HG03565 (cell line): ENCODE measurements around the gene SEPTIN2.
"Not testable (repeated sequence)": the region's sequence is repeated elsewhere in the genome, so short reads cannot be mapped to it uniquely, and the experiment has no call there.

Experiments used
- ATAC-seq: cut with Tn5 transposase; IDR thresholded peaks from one replicate; pipeline ENCODE4 v1.9.1; 2021; ENCODE audit warnings: mild to moderate bottlenecking, moderate library complexity; ENCODE audit not compliant: unreplicated experiment

Gene SEPTIN2

DNA sequence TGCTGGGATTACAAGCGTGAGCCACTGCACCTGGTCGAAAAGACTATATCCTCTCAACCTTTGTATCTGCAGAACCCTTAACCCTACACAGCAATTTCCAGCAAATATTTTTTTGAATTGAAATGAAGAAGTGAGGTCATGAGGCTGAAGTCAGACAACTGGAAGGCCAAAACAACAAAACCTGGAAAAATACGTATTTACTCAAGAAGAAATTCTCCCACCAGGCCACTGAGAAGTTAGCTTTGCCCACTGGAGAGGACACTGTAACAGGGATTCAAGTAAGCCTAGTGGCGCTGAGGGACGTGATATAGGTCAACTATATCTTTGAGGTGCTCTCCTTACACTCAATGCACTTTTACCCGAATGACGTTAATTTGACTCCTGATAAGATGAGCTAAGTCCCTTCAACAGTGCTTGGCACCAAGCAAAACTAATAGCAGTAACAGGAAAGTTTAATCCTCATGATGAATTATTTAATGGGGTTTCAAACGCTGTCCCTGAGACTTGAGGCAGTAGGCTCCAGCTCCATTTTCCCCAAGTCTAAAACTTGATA, 2.1 kb upstream of the SEPTIN2 start:
- no peak for ATAC-seq

DNA sequence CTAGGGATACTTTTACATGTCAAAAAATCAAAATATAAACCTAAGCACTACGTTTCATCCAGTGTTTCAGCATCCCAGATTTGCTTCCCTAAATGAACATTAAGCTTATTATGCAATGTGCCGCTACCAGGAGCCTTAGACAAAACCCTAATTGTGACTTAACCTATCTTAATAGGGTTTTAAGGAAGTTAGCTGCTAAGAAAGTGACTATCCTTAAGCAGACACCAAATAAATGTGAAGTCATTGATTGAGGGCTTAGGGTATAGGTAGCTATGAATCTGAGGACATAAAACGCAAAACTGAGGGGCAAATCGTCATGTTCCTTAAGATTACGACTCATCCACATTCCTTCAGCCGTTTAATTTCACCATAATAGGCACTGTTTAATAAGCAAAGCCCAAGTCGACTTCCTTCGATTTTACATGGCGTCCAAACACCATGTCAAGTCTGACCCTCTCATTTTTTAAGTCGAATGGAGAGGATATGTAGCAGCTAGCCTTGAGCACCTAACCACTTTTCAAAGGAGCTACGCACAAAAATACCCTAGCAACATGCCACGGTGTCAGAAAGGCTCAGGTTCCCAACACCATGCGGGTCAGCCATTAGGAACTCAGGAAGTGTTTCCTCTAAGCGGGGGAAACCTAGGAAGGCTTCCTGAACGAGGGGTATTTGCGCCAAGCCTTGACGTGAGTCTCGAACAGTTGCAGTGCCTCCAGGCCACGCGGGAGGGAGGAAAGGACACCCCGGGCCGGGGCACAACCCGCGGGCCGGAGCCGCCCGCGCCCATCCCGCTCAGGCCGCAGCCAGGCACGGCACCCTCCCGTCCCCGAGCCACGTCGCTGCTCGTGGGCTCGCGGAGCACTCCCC, 1.3 kb upstream of the SEPTIN2 start:
- ATAC-seq = no peak

DNA sequence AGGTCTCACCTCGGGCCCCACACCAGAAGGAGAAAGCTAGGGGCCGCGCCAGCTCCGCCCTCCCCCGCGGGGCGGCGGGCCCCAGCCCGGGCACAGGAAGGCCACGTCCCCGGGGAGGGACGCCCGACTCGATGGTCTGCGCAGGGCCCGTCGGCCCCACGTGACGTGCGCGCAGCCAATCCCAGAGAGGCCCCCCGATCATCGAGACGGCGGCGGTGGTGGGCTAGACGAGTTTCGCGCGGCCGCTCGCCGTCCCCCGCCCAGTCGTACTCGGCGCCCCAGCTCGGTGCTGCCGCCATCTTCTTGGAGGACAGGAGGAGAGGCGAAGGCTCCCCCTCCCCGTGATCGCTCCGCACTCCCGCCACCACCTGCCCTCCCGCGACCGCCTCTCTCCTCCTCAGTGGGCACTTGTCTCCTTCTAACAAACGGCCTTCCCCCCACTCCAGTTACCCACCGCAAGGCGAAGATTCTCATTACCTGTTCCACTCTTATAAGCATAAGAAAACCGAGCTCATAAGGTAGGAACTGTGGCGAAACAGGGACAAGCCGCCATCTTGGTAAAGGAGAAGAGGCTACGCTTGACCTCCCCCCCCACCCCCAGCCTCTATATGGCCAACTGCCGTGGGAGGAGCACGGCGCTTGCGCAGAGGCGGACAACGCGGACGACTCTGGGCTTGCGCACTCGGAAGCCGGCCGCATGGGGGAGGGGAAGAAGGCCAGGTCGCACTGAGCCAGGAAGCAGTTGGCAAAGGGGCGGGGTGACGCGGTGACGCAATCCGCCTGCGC, 439 bp upstream of the SEPTIN2 start, which contains the start of gene HDLBP:
HDLBP (minus strand) TSS at position 580 of the 786 bp plus-strand sequence. CDS start 48,803 bp downstream, outside the sequence.
- peak; percentile 45 for ATAC-seq

DNA sequence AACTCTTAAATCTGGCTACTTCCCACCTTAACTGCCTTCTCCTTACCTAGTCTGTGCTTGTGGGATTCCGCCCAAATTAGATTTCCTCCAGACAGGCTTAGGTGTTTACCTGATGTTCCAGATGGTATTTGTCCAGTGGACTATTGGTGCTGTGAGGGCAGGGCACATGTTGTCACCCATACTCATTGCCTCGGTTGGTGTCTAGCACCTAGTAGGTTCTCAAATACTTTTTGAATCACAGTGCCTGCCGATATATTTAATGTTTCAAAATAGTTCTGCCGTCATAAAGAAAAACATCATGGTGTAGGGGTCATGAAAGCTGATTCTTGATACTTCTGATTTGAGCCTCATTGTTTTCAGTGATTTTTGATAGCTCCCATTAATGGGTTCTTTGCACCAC, 1.1 kb downstream of the SEPTIN2 start:
- no peak for ATAC-seq

DNA sequence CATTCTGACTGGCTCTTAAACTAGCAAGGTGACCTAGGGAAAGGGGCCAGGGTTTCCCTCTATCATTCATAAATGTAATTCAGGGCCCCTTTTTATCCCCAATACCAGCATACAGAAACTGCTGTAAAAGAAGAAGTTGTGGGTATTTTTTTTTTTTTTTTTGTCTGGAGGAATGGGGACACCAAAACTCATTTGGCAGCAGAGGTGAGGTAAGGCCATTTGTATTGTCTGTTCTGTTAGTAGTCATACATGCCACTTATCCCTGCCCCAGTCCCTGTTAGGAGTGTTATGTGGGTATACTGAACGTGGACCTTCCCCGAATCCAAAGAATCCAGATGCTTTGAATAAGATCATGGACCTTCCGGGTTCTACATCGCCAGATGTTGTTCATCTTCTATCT, 1.7 kb downstream of the SEPTIN2 start:
- ATAC-seq = no peak

DNA sequence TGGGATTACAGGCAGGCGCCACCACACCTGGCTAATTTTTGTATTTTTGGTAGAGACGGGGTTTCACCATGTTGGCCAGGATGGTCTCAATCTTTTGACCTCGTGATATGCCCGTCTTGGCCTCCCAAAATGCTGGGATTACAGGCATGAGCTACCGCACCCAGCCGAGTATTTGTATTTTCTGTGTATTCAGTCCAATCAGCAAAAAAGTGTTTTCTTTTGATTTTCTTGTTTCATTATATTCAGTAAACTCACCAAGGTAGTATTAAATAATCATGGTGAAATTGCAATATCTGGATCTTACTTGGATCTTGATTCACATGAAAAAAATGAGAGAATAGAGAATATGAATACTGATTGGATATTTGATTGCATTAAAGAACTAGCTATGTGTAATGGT, 3.1 kb downstream of the SEPTIN2 start:
- ATAC-seq = not testable (repeated sequence)

DNA sequence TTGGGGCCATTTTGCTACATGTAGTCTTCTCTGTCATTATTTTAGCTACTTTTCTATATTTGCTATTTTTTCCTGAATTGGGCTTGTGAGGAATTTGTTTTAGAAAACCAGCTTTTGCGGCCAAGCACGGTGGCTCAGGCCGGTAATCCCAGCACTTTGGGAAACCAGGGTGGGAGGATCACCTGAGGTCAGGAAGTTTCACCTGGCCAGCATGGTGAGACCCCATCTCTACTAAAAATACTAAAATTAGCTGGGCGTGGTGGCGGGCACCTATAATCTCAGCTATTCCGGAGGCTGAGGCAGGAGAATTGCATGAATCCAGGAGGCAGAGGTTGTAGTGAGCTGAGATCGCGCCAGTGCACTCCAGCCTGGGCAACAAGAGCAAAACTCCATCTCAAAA, 4.7 kb downstream of the SEPTIN2 start:
- ATAC-seq = no peak

DNA sequence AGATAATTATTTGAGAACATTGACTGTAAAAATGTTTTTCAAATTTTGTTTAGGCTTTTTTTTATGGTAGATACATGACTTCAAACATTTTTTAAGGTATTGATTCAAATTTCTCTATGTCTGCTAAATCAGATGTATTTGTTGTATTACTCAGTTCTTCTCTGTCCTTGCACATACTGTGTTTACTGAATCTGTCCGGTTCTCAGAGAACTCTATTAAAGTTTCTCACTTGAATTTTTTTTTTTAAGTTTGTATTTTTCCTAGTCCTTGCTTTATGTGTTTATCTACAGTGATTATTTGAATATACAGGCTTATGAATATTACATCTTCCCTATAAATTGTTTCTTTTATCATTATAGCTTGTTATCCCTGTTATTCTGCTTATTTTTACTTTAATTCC, 5.3 kb downstream of the SEPTIN2 start:
- no peak for ATAC-seq

DNA sequence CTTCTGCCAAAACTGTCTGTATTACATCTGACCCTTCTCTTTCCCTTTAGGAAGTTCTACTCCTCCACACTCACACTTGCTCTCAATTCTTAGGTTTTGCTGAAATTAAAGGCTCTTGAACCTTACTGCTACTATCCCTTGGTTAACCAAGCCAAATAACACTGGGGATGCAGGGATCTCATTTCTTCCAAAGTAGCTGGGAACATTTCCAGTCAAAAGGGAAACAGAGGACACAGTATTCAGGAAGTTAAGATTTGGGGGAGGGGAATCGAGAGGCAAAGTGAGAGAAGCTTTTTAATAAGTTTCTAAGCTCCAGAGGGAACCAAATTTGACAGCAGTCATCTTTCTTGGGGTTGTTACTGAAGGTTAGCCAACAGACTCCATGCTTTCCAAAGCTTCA, 6.2 kb downstream of the SEPTIN2 start:
- ATAC-seq = no peak

DNA sequence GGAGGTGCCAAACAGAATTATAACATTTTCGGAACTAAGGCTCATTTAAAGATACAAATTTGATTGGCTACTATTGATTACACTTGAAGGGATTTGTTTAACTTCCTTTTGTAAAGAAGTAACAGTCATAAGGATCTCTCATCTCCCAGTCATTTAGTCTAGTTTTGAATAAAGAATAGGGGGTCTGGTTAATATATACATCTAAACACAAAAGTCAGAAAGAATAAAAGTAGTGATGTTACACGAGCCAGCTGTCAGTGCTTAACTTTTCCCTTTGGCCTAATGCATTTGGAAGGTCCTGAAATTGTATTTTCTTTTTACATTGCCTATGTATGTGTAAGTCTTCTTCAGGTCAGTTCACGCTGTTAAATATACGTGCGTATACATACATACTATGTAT, 8.1 kb downstream of the SEPTIN2 start:
- no peak for ATAC-seq

DNA sequence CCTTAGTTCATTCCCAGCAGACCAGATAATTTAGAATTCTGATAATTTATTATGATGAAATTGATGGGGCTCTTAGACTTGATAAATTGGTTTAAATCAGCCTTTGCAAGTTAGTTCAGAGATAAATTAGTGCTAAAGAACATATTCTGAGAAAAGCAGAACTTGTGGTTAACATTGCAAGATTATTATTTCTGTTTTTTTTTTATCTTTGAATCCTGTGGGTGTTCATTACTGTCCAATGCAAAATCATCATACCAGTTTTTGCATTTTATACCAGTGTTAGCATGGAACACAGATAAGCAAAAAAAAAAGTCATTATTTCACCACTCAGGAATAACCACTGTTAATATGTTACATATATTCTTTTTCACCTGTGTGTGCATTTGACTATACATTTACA, 9.1 kb downstream of the SEPTIN2 start:
- ATAC-seq = no peak

DNA sequence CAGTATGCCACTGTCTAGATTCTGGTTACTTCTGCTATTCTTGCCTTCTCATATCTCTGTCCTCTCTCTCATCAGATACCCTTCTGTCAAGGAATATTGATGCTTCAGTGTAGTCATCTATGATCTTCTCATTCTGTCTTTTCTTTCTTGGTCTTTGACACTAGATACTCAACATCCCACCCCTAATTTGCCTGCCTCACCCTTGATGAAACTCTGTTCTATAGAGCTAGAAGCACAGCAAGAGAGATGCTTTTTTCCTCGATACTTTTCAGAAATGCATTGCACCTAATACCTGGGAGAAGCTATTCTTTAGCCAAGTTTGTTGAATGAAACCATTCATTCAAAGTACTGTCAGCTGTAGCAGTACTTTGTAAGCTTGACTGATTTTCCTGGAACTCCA, 9.5 kb downstream of the SEPTIN2 start:
- ATAC-seq = no peak

DNA sequence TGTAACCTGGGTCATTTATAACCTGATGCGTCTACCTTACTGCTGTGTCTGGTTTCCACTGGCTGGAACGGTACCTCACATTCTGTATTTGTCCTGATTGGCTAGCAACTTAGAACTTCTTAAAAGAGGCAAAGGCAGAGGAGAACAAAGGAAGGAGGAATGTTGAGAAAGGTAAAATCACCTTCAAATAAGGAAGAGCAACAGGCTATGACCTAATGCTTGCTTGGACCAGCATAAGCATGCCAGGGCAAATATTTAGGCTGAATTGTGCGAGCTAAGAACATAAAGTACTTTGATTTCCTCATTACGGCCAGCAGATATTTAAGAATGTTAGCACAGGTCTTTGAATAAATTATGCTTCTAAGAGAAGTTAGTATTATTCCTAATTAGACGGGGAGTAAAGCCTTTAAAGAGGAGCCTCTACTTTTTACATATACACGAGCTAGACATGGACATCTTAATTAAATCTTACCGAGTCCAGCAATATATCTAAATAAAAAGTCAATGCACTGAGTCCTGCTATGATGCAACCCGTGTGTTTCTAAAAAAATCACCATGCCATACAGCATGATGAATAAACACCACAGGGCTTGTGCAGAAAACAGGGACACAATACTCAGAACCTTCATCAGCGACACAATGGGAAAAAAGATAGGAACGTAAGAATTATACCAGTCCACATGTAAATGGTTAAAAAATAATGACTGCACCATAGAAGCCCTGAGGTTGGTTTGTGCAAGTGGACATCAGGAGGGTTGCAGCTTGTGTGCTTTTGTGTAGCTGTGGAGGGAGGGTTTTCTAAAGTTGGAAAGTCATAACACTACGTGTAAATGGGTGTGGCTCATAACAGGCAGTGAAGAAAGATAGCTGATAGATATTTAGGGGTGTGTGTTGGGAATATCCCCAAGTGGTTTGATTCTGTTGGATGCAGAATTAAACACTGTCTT, 14.2 kb downstream of the SEPTIN2 start:
- no peak for ATAC-seq

DNA sequence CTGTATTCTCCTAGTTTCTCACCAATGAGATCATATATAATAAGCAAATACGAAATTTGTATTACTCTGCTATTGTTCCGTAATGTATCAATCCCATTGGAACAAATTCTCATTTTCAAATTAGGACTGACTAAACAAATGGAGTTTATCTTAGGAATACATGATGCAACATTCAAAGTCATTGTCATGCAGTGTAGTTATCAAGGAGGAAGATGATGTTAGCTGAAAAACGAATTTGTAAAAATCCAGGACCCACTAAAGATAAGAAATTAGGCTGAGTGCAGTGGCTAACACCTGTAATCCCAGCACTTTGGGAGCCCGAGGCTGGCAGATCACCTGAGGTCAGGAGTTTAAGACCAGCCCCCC, 14.9 kb downstream of the SEPTIN2 start:
- ATAC-seq = no peak

DNA sequence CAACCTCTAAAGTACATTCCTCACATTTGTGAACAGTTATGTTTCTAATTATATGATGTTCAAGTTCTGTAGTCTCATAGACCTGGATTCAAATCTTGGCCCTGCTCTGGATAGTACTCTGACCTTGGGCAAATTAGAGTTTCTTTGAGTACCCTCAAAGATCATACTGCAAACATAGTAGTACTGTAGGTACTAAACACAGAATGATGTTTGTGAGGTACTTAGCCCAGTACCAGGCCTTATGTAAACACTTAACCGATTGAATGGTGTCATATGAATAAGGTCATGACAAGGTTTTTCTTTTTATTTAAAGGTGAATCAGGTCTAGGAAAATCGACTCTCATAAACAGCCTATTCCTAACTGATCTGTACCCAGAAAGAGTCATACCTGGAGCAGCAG, 19.1 kb downstream of the SEPTIN2 start:
- ATAC-seq = no peak

DNA sequence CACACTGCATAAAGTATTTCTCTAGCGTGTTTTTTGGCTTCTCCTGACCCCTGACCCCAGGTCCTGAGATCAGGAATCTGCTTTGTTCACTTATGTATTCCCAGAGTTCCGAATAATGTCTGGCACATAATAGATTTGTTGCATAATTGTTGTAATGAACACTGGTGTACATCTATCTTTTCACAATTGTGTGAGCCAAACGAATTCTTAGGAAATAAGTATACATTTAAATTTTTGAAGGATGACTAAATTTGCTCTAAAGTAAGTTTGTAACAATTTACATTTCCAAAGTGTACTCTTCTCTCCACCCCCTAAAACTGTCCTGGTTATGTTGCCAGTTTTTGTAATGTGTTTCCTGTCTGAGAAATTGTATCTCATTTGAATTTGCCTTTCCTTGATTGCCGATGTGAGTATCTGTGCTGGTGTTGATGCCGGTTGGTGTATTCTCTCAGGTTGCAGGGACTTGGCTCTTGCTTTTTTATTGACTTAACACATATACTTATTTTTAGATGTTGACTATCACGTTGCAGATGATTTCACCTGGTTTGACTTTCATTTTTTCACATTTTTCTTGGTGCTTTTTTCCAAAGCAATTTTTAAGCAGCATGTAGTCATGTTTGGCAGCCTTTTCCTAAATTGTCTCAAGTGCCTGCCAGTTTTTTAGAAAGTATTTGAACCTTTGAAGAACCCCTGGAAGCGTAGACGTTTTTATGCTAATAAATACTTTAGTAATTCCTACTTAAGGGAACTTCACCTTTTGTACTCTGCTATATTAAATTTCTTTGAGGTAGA, 24.3 kb downstream of the SEPTIN2 start:
- no peak for ATAC-seq

DNA sequence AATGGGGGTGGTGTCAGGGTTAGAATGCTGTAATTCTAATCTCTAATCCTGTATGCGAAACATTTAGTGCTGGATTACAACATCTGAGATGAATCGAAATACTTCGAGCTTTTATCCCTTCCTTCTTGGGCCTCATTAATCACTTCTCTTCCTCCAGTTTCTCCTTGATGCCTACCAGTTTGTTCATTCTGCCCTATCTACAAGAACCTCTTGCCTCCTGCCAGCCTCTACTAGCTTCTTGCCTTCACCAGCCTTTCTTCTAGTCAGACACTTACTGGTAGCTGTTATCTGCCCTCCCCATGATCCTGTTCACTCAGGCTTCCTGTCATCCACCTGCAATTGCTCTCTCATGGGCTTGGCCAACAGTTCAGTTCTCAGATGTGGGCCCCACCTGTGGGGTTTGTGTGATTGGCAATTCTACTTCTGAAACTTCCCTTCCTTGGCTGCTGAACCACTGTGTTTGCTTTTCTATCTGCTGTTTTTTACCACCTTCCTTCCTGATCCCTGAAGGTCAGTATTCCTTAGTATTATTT, 25.0 kb downstream of the SEPTIN2 start:
- no peak for ATAC-seq

DNA sequence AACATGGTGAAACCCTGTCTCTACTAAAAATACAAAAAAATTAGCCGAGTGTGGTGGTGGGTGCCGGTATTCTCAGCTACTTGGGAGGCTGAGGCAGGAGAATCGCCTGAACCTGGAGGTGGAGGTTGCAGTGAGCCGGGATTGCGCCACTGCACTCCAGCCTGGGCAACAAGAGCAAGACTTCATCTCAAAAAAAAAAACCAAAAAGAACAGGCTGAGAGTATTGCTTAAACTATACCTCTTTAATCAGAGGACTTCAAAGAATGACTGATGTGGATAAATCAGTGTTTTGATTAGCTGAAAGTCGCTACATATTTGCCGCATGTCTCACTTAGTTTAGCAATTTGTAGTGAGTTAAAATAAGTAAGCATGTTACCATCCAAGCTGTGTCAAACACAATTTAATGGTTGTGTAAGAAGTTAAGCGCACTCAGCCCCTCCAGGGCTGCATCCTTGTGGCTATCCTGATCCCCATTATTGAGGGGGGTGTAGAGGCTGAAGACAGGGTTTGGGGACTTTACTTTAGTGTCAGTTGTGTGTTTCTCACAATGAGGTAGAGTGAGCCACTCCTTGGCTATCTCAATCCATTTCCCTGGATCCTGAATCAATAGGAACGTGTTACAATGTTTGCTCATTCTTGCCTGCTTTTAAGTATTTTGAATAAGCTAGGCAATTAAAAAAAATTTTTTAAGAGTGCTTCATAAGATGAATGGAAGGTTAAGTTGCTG, 29.4 kb downstream of the SEPTIN2 start:
- ATAC-seq = no peak

DNA sequence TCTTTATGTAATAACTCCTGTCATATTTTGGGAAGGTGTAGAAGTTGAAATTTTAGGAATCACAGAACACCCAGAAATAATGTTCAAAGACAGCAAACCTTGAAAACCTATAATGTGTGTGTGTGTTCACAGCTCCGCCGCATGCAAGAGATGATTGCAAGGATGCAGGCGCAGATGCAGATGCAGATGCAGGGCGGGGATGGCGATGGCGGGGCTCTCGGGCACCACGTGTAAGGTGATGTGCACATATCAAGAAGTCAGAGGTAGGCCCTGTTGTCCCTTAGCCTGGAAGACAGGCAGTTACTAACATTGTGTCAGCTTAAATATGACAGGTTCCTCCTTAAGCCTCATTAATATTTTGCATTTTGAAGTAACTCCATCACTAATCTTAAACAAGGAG, 34.2 kb downstream of the SEPTIN2 start:
- no peak for ATAC-seq
